MCF 10A (cell line): ENCODE results near the gene RAPH1. TPM values are rescaled to one million over a fixed set of nuclear protein-coding genes. Genes with fewer than 3 reads are reported as not detected.

ENCODE experiments used
- BruUV-seq: library from RNA; stranded (reverse); fragments of 400-500 nt; replicated peaks from 2 replicates; lab custom pipeline; 2021; lab: Mats Ljungman, UMichigan
- CTCF ChIA-PET: fragments of 300-600 bp; sonication (Branson Sonifier 250); formaldehyde crosslinking; extraction: SDS; loops from one replicate; lab custom pipeline; 2021; ENCODE audit warnings: antibody characterized with exemption, inconsistent platforms; lab: Yijun Ruan, JAX
- POLR2A ChIA-PET: fragments of 300-600, 350-650 bp; sonication (Branson Sonifier 250); formaldehyde crosslinking; extraction: SDS; loops from one replicate; lab custom pipeline; 2020; ENCODE audit warnings: antibody characterized with exemption, inconsistent platforms; lab: Yijun Ruan, JAX
- DNase-seq: peaks from one replicate; pipeline ENCODE4 v3.0.0-alpha.2; 2018; ENCODE audit not compliant: unreplicated experiment
- H3K27ac Mint-ChIP-seq: one replicate; pipeline ENCODE4 v1.8.0; 2022; ENCODE audit warnings: mild to moderate bottlenecking, low read depth, mixed read lengths; ENCODE audit not compliant: unreplicated experiment
- H3K27me3 Mint-ChIP-seq: one replicate; pipeline ENCODE4 v1.8.0; 2022; ENCODE audit warnings: mixed read lengths; ENCODE audit not compliant: insufficient read depth, unreplicated experiment
- H3K36me3 Mint-ChIP-seq: one replicate; pipeline ENCODE4 v1.8.0; 2022; ENCODE audit warnings: mild to moderate bottlenecking, moderate library complexity, mixed read lengths; ENCODE audit not compliant: insufficient read depth, unreplicated experiment
- H3K4me1 Mint-ChIP-seq: one replicate; pipeline ENCODE4 v1.8.0; 2022; ENCODE audit warnings: mixed read lengths; ENCODE audit not compliant: insufficient read depth, unreplicated experiment
- H3K4me3 Mint-ChIP-seq: one replicate; pipeline ENCODE4 v1.8.0; 2022; ENCODE audit warnings: mild to moderate bottlenecking, moderate library complexity, mixed read lengths; ENCODE audit not compliant: unreplicated experiment
- H3K9me3 Mint-ChIP-seq: one replicate; pipeline ENCODE4 v1.8.0; 2022; ENCODE audit warnings: mixed read lengths; ENCODE audit not compliant: unreplicated experiment
- CTCF ChIP-seq: fragments of 200-600 bp; IDR thresholded peaks from one replicate; pipeline ENCODE4 v1.8.0; 2022; ENCODE audit warnings: antibody characterized with exemption, mild to moderate bottlenecking; ENCODE audit not compliant: unreplicated experiment
- intact Hi-C: fragments of 100-400 bp; cut with micrococcal nuclease; formaldehyde crosslinking; loops from 2 replicates; pipeline ENCODE4 v1.14.1; 2022
- total RNA-seq: library from RNA; stranded (reverse); gene quantifications from 2 replicates; pipeline ENCODE4 v1.2.3, GENCODE V29; 2022

The RAPH1 gene
- total RNA-seq, 1 experiment from 2014 or later, result 79.8 TPM

DNA sequence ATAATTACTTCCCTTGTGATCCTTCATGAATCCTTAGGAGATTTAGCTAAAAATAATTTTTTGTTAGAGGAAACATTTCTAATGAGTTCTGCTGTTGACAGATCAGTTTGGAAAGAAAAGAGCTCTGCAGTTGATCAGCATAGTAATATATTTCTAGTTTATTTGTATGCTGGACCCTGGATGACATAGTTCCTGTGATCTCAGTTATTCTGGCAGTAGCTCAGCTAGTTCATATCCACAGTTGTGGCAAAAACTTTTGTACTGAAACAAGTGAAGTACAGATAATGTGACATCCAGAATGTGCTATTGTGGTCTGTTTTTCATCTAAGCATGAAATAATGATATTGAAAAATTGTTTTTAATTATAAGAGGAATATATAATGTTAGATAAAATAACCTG lies 173.2 kb downstream of the RAPH1 start:
- intact Hi-C loops, result no loop called here
- ChIA-PET CTCF (interaction anchor here (0.5 kb wide), 1 partner anchor 548 kb away, joined by 3 read pairs; no protein-coding TSS in a partner anchor), POLR2A (interaction anchor here (0.7 to 0.8 kb wide), 2 partner anchors 24 to 117 kb away, joined by 3 read pairs; no protein-coding TSS in a partner anchor)
- Mint-ChIP-seq H3K9me3 (no peaks in the 10 kb centered on the region), H3K27me3 (no peaks in the 10 kb centered on the region), H3K4me3 (no peak overlapping the region), H3K4me1 (peaks cover 6% of the 10 kb centered on the region), H3K27ac (no peak overlapping the region), H3K36me3 (peaks cover 7% of the 10 kb centered on the region)
- TF ChIP-seq CTCF, result no peak
- DNase-seq, result no peak
- BruUV-seq, result no TSS peak

DNA sequence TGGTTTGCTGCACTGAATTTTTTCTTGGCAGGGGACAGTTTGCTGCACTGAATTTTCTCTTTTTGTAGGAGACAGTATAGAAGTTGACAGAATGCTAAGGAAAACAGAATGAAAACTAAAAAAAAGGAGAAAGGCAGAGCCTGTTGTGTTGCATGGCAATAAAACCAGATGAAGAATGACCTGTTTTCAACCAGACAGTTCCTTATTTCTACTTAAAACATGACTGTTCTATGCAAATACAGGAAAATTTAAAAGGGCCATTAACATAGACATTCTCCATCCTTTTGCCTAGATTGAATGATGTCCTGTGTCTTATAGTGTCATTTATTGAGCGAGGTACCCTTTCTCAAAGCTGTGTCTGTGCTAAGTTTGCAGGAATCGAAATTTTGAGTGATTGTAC lies 173.6 kb downstream of the RAPH1 start:
- Mint-ChIP-seq H3K9me3 (no peaks in the 10 kb centered on the region), H3K4me1 (peaks cover 6% of the 10 kb centered on the region), H3K27ac (no peak overlapping the region), H3K27me3 (no peaks in the 10 kb centered on the region), H3K4me3 (no peak overlapping the region), H3K36me3 (peaks cover 7% of the 10 kb centered on the region)
- intact Hi-C loops, result no loop called here
- ChIA-PET POLR2A (interaction anchor here (0.7 to 0.8 kb wide), 2 partner anchors 24 to 116 kb away, joined by 3 read pairs; no protein-coding TSS in a partner anchor), CTCF (no interaction called here)
- TF ChIP-seq CTCF, result no peak
- BruUV-seq, result no TSS peak
- DNase-seq, result no peak

DNA sequence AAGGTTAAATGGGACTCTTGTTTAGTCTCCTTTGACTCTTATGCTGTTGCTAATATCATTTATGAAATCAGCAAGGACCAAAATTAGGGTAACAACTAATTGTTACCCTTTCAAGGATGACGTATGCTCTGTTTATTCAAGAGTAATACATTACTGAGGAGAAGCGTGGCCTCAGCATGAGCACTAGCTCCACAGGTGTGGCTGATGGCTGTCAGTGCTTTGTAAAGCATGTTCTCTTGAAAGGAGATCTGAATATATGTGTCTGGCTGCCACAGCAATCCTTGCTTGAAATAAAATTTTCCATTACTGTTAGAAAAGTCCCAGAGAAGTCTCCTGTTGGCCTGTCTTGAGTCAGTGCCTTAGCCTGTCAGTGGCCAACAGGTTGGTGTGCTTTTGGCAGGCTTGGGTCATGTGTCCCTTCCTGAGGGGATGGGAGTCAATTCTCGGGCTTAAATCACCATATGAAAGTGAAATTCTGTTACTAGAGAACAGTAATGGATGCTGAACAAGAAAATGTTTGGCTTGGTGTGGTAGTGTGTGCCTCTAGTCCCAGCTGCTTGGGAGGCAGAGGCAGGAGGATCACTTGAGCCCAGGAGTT lies 174.2 kb downstream of the RAPH1 start:
- Mint-ChIP-seq H3K9me3 (no peaks in the 10 kb centered on the region), H3K36me3 (peaks cover 7% of the 10 kb centered on the region), H3K27me3 (no peaks in the 10 kb centered on the region), H3K4me1 (peaks cover 6% of the 10 kb centered on the region), H3K4me3 (no peak overlapping the region), H3K27ac (no peak overlapping the region)
- DNase-seq, result no peak
- POLR2A ChIA-PET, result no interaction called here
- CTCF ChIA-PET, result no interaction called here
- BruUV-seq, result no TSS peak
- no peak for TF ChIP-seq CTCF
- intact Hi-C loops, result no loop called here

- H3K27me3 Mint-ChIP-seq, result no peaks in the 10 kb centered on the region
- ChIA-PET POLR2A (interaction anchor here (0.7 kb wide), 1 partner anchor 9 kb away, joined by 3 read pairs; no protein-coding TSS in a partner anchor), CTCF (no interaction called here)
- no peaks in the 10 kb centered on the region for H3K9me3 Mint-ChIP-seq
- intact Hi-C loops, result no loop called here
- no peak for TF ChIP-seq CTCF
- H3K36me3 Mint-ChIP-seq, result peaks cover 7% of the 10 kb centered on the region
- no TSS peak for BruUV-seq
- H3K27ac Mint-ChIP-seq, result no peak overlapping the region
- peaks cover 6% of the 10 kb centered on the region for H3K4me1 Mint-ChIP-seq
- H3K4me3 Mint-ChIP-seq, result no peak overlapping the region
- DNase-seq, result no peak
Measured at GRCh38 chr2:203359450-203359849, 175.7 kb downstream of the RAPH1 start.
